IPS-18a (cell line): Measurements from ENCODE around the gene FRMD7.

Source experiments
- H3K27ac ChIP-seq: one replicate; pipeline ENCODE4 v1.5.1; 2013; ENCODE audit warnings: low read length
- H3K27me3 ChIP-seq: one replicate; pipeline ENCODE4 v1.6.1; 2013; ENCODE audit warnings: mild to moderate bottlenecking, low read length; ENCODE audit not compliant: control insufficient read depth, insufficient read depth
- H3K36me3 ChIP-seq: one replicate; pipeline ENCODE4 v1.6.1; 2013; ENCODE audit warnings: low read depth, low read length; ENCODE audit not compliant: control insufficient read depth
- H3K4me1 ChIP-seq: one replicate; pipeline ENCODE4 v1.6.1; 2013; ENCODE audit warnings: low read depth, low read length; ENCODE audit not compliant: control insufficient read depth
- H3K4me3 ChIP-seq: one replicate; pipeline ENCODE4 v1.5.1; 2013; ENCODE audit warnings: low read length
- H3K9ac ChIP-seq: one replicate; pipeline ENCODE4 v1.6.1; 2013; ENCODE audit warnings: mild to moderate bottlenecking, low read length, moderate library complexity
- H3K9me3 ChIP-seq: one replicate; pipeline ENCODE4 v1.6.1; 2013; ENCODE audit warnings: low read depth, low read length; ENCODE audit not compliant: control insufficient read depth

The FRMD7 gene

GRCh38 chrX:132031867-132032266, 96.0 kb downstream of the FRMD7 start:
- Histone ChIP-seq H3K9ac (no peak overlapping the region), H3K36me3 (no peaks in the 10 kb centered on the region), H3K27me3 (no peaks in the 10 kb centered on the region), H3K4me1 (peaks cover 10% of the 10 kb centered on the region), H3K4me3 (no peak overlapping the region), H3K9me3 (peaks cover 14% of the 10 kb centered on the region), H3K27ac (no peak overlapping the region)

GRCh38 chrX:132030264-132030663, 97.6 kb downstream of the FRMD7 start:
- Histone ChIP-seq H3K27ac (no peak overlapping the region), H3K36me3 (no peaks in the 10 kb centered on the region), H3K9ac (no peak overlapping the region), H3K9me3 (peaks cover 9% of the 10 kb centered on the region), H3K4me3 (no peak overlapping the region), H3K27me3 (no peaks in the 10 kb centered on the region), H3K4me1 (peaks cover 15% of the 10 kb centered on the region)
